Tibial artery (tissue), 4 donors: ENCODE measurements around the gene MLLT10.
"Not testable (repeated sequence)": the region's sequence is repeated elsewhere in the genome, so short reads cannot be mapped to it uniquely, and the experiment has no call there.

ENCODE experiments used
- DNase-seq, 2 donors: peaks; one replicate each; pipeline ENCODE4 v3.0.0-alpha.2; 2019
- H3K27ac ChIP-seq, 2 donors: fragments of 200-600 bp; sonication (generic) in 1 of 2; 1 replicate in 1 of 2; 2 replicates in 1 of 2; pipeline ENCODE4 v1.5.1; 2018 to 2019; ENCODE audit warnings: mild to moderate bottlenecking in 1 of 2
- H3K27me3 ChIP-seq, 2 donors: fragments of 200-600 bp; sonication (generic) in 1 of 2; one replicate each; pipeline versions ENCODE4 v1.5.1 to v1.6.0; 2016 to 2019
- H3K36me3 ChIP-seq, 3 donors: fragments of 200-600 bp; sonication (generic) in 2 of 3; one replicate each; pipeline ENCODE4 v1.5.1; 2016 to 2019; ENCODE audit warnings: mild to moderate bottlenecking in 2 of 3
- H3K4me1 ChIP-seq, 4 donors: fragments of 200-600 bp; sonication (generic) in 2 of 4; 1 replicate in 3 of 4; 2 replicates in 1 of 4; pipeline ENCODE4 v1.5.1; 2016 to 2019
- H3K4me3 ChIP-seq, 2 donors: fragments of 200-600 bp; sonication (generic) in 1 of 2; 1 replicate in 1 of 2; 2 replicates in 1 of 2; pipeline ENCODE4 v1.5.1; 2018 to 2019; ENCODE audit warnings: mild to moderate bottlenecking in 2 of 2
- H3K9me3 ChIP-seq, 3 donors: fragments of 200-600 bp; sonication (generic) in 1 of 3; one replicate each; pipeline ENCODE4 v1.5.1; 2016 to 2019
- intact Hi-C: fragments of 100-400 bp; cut with DNase I; formaldehyde crosslinking; loops from one replicate; pipeline ENCODE4 v1.15.0; 2023; ENCODE audit warnings: low total_unique reads
- TF ChIP-seq, protein P1 (sequence below), 2 experiments: fragments of 200-600 bp in 1 of 2; fragments of 450-650 bp in 1 of 2; IDR thresholded peaks; one replicate each; pipeline ENCODE4 v1.5.1; 2017 to 2019; ENCODE audit warnings: antibody characterized with exemption in 2 of 2, mild to moderate bottlenecking in 1 of 2, moderate library complexity in 1 of 2

MLLT10 gene

GRCh38 chr10:21624951-21625350, 90.9 kb downstream of the MLLT10 start:
- TF ChIP-seq, protein P1, sequence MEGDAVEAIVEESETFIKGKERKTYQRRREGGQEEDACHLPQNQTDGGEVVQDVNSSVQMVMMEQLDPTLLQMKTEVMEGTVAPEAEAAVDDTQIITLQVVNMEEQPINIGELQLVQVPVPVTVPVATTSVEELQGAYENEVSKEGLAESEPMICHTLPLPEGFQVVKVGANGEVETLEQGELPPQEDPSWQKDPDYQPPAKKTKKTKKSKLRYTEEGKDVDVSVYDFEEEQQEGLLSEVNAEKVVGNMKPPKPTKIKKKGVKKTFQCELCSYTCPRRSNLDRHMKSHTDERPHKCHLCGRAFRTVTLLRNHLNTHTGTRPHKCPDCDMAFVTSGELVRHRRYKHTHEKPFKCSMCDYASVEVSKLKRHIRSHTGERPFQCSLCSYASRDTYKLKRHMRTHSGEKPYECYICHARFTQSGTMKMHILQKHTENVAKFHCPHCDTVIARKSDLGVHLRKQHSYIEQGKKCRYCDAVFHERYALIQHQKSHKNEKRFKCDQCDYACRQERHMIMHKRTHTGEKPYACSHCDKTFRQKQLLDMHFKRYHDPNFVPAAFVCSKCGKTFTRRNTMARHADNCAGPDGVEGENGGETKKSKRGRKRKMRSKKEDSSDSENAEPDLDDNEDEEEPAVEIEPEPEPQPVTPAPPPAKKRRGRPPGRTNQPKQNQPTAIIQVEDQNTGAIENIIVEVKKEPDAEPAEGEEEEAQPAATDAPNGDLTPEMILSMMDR (IDR thresholded peaks at IDR 0.05): no peak
- Histone ChIP-seq H3K4me3 (no peak overlapping the region), H3K27me3 (no peaks in the 10 kb centered on the region), H3K27ac (no peak overlapping the region), H3K9me3 (no peaks in the 10 kb centered on the region), H3K4me1 (no peaks in the 10 kb centered on the region), H3K36me3 (peaks cover 0 to 18% (median 11%) of the 10 kb centered on the region in 3 donors)
- DNase-seq: no peak
- intact Hi-C loops: no loop called here

DNA sequence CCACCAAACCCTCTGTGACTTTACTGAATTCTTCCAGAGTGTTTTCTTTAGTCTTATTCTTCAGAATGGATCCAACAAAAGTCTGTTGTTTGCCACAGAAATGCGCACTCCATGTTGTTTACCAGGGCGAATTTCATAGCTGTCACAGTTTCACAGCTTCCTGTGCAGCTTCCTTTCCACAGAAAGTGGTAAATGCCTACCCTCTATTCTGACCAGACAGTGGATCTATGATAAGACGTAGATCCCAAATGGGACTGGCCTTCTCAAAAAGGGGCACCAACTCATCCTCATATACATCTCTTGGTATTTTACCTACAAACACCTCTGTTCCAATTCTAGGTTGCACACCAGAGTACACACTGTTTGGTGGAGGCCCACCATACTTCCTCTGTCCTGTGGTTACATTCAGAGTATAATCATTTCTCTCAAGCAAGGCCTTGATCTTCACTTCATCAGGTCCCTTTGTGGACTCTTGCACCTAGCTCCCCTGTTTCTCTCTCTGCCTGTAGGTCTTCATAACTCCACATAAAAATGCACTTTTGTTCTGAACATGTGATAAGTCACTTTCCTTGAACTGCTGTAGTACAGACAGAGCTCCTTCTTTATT, 91.7 kb downstream of the MLLT10 start:
- DNase-seq: no peak
- Histone ChIP-seq H3K4me3 (no peak overlapping the region), H3K4me1 (no peaks in the 10 kb centered on the region), H3K27me3 (no peaks in the 10 kb centered on the region), H3K9me3 (no peaks in the 10 kb centered on the region), H3K36me3 (peaks cover 0 to 17% (median 8%) of the 10 kb centered on the region in 3 donors), H3K27ac (no peak overlapping the region)
- intact Hi-C loops: no loop called here
- TF ChIP-seq, protein P1 (IDR thresholded peaks at IDR 0.05): no peak

DNA sequence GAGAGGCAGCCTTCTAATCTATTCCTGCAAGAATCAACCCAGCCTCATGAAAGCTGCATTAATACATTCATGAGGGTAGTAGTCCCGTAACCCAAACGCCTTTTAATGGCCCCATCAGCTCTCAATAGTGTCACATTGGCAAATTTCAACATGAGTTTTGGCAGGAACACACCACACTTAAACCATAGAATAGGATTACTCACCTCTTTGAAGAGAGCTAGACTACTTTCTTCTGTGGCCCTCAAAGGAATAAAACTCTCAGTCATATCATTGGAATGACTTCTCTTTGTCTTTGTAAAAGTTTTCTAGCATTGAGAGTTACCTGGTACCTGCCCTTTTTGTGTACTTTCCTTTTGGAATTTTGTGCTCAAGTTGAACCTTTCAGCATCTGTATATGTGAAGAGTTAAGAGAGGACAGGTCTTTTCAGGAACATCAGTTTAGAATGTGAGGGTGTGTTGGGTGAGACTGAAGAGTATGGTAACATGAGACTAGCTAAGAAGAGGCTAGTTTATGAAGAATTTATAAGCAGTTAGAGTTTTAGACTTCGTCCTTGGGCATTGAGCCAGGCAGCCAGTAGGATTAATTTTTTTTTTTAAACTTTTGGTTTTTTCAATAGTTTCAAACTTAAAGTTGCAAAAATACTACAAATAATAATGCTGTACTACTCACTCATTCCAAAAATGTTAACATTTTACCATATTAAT, 92.6 kb downstream of the MLLT10 start:
- intact Hi-C loops: no loop called here
- DNase-seq: no peak
- H3K36me3 ChIP-seq: peaks cover 0 to 12% (median 5%) of the 10 kb centered on the region in 3 donors
- H3K4me1 ChIP-seq: no peaks in the 10 kb centered on the region
- no peak overlapping the region for H3K27ac ChIP-seq
- no peak overlapping the region for H3K4me3 ChIP-seq
- H3K27me3 ChIP-seq: no peaks in the 10 kb centered on the region
- H3K9me3 ChIP-seq: no peaks in the 10 kb centered on the region
- TF ChIP-seq, protein P1 (IDR thresholded peaks at IDR 0.05): no peak

DNA sequence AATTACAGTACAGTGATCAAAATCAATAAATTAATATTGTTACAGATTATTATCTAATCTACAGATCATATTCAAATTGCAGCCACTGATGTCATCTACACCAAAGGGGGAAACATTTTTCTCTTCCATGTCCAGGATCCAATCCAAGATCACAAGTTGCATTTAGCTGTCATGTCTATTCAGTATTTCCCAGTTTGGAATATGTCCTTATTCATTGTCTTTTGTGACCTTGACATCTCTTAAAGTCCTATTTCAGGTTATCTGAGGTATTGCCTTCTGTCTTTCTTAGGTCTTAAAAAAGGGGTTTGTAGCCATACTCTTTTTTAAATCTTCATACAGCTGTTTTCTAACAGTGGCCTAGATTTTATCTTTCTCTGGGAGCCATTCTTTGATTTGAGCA, 93.3 kb downstream of the MLLT10 start:
- Histone ChIP-seq H3K4me1 (no peaks in the 10 kb centered on the region), H3K27me3 (no peaks in the 10 kb centered on the region), H3K9me3 (no peaks in the 10 kb centered on the region), H3K27ac (no peak overlapping the region), H3K4me3 (no peak overlapping the region), H3K36me3 (peaks cover 0 to 12% (median 5%) of the 10 kb centered on the region in 3 donors)
- no peak for DNase-seq
- TF ChIP-seq, protein P1 (IDR thresholded peaks at IDR 0.05): no peak
- intact Hi-C loops: no loop called here

DNA sequence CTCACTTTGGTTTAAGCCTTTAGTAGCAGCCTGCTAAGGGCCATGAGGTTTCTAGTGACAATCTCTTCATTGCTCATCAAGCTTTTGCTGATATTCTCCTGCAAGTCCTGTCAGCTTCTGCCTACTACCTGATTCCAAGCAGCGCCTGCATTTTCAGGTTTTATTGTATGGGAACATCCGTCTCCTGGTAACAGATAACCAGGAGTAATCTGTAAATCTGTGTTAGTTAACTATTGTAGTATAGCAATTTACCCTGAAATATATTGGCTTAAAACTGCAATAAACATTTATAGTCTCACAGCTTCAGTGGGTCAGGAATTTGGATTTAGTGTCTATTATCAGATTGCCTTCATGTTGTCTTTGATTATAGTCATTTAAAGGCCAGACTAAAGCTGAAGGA, 94.0 kb downstream of the MLLT10 start:
- Histone ChIP-seq H3K4me1 (no peaks in the 10 kb centered on the region), H3K36me3 (peaks cover 0 to 12% (median 5%) of the 10 kb centered on the region in 3 donors), H3K9me3 (no peaks in the 10 kb centered on the region), H3K27ac (no peak overlapping the region), H3K27me3 (no peaks in the 10 kb centered on the region), H3K4me3 (no peak overlapping the region)
- intact Hi-C loops: no loop called here
- TF ChIP-seq, protein P1 (IDR thresholded peaks at IDR 0.05): no peak
- DNase-seq: no peak

DNA sequence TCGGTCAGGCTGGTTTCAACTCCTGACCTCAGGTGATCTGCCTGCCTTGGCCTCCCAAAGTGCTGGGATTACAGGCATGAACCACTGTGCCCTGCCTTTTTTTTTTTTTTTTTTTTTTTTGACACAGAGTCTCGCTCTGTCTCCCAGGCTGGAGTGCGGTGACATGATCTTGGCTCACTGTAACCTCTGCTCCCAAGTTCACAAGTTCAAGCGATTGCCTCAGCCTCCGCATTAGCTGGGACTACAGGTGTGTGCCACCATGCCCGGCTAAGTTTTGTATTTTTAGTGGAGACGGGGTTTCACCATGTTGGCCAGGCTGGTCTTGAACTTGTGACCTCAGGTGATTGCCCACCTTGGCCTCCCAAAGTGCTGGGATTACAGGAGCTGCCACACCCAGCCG, 94.6 kb downstream of the MLLT10 start:
- DNase-seq, H3K27ac ChIP-seq: not testable (repeated sequence)

More for the DNA sequence above, 94.6 kb downstream of the MLLT10 start:
- H3K27me3 ChIP-seq, H3K4me1 ChIP-seq, H3K4me3 ChIP-seq, intact Hi-C loops, H3K9me3 ChIP-seq: not testable (repeated sequence)
- peaks cover 0 to 12% (median 5%) of the 10 kb centered on the region in 3 donors for H3K36me3 ChIP-seq
